T47D (cell line): ENCODE results near the gene MYRIP.
A peak's percentile ranks its signal among the peaks of the same experiment; 100 is the strongest.
"Not testable (repeated sequence)": the region's sequence is repeated elsewhere in the genome, so short reads cannot be mapped to it uniquely, and the experiment has no call there.

Source experiments
- DNase-seq, 2 experiments: peaks; one replicate each; pipeline versions ENCODE4 v3.0.0 to v3.0.0-alpha.2; 2011 to 2012; ENCODE audit warnings: low read depth in 1 of 2, low spot score in 1 of 2
- JUND ChIP-seq: IDR thresholded peaks from 2 replicates; pipeline ENCODE4 v1.6.1; 2012; ENCODE audit warnings: low read depth
- in situ Hi-C: cut with HindIII; loops from 2 replicates; pipeline ENCODE4 v1.10.0; 2016; ENCODE audit warnings: low sequenced_read_pairs, low pct_unique_long_range_greater_than_20kb

The MYRIP gene

DNA sequence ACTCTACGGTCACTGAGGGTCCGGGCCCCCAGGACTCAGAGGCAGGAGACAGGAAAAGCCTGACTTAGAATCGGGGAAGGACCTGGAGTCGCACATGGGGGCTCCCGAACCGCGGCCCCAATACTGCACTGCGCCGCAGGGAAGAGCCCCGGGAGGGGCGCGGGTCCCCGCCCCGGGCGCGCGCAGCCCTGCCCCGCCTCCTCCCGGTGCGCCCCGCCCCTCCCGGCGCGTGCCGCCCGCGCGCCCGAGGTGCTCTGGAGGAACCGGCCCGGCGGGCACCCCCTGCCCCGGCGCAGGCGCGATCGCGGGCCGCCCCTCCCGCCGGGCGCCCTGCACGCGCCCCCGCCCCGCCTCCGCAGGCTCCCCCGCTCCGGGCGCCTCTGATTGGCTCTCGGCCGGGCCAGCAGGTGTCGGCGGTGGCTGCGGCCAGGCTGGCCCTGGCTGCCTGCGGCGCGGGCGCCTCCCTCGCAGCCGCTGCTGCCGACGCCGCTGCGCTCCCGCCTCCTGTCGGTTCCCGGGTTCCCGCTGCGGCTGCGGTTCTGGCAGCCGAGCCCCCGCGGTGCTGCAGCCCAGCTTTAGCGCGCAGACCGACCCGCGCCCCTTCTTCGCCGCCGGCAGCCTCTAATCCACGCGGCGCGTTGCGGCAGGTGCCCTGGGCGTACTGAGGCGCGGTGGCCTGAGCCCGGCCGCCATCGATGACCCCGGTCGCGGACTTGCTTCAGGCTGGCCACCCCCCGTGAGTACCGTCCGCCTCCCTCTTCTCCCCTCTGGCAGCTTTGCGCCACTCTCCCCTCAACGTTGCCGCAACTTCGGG is at the start of gene MYRIP:
Gene MYRIP, plus strand, starts transcription at position 429 of the 814 bp plus-strand sequence. CDS start 91,208 bp downstream, outside the sequence.
- in situ Hi-C loops = no loop called here
- DNase-seq = peak; percentile 94 to 96
- TF ChIP-seq JUND = no peak

DNA sequence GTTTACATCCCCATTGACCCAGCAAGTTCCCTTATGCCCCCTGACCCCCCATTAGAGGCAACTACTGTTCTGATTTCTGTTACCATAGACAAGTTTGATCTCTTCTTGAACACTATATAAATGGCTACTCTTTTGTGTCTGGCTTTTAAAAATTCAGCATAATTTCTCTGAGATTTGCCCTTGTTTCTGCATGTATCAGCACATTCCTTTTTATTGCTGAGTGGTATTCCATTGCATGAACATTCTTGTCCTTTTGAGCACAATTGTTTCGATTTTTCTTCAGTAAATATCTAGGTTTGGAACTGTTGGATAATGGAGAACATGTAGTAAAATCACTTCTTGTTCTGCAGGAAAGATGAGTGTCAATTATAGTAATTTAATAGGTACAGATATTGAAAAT is 49.1 kb upstream of the MYRIP start:
- no peak for TF ChIP-seq JUND
- DNase-seq = no peak
- in situ Hi-C loops = no loop called here

DNA sequence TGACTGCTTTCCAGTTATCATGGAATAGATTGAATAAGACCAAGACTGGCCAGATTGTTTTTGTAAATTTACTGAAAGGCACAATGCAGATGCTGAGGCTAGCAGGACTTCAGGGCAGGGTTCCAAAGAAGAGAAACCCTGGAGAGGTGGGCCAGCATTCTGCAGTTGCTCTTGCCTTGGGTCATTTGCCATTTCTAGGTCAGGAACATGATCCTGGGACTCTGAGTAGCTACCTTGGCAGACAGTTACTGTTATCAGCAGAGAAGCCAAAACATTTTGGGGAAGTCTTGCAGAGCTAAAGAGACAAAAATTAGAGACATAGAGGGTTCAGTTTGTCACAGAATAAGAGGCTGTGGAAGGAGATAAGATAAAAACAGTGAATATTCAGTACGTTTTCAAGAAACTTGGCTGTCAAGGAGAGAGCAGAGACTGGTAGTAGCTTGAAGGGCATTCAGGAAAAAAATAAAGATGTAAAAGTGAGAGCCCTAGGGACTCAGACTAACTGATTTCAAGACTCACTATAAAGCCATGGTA is 46.8 kb upstream of the MYRIP start:
- in situ Hi-C loops = no loop called here
- DNase-seq = no peak
- no peak for TF ChIP-seq JUND

DNA sequence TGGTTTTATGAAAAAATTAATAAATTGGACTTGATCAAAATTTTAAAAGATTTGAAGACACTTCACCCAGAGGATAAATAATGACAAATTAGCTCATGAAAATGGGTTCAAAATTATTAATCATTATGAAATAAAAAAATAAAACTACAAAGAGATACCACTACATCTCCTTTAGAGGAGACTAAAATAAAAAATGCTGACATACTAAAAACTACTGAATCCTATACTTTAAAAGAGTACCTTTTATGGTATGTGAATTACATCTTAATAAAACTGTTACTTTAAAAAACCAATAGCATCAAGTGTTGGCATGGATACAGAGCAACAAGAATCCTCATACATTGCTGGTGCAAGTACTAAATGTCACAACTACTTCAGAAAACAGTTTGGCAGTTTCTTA is 46.0 kb upstream of the MYRIP start:
- DNase-seq = no peak
- no peak for TF ChIP-seq JUND
- in situ Hi-C loops = no loop called here

DNA sequence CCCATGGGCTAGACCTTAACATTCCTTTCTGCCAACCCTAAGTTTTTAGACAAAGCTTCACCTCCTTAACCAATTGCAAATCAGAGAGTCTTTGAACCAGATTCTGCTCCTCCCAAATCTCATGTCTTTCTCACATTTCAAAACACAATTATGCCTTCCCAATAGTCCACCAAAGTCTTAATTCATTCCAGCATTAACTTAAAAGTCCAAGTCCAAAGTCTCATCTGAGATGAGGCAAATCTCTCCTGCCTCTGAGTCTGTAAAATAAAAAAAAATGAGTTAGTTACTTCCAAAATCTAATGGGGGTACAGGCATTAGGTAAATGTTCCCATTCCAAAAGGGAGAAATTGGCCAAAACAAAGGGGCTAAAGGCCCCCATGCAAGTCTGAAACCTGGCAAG is 43.8 kb upstream of the MYRIP start:
- in situ Hi-C loops = no loop called here
- no peak for DNase-seq
- TF ChIP-seq JUND = no peak

DNA sequence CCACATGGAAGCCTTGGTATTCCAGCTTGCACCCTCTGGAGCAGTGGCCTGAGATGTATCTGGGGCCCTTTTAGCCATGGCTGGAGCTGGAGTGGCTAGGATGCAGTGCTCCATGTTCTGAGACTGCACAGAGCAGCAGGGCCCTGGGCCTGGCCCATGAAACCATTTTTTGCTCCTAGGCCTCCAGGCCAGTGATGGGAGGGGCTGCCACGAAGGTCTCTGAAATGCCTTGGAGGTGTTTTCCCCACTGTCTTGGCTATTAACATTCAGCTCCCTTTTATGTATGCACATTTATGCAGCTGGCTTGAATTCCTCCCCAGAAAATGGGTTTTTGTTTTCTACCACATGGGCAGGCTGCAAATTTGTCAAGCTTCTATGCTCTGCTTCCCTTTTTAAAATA is 43.0 kb upstream of the MYRIP start:
- no peak for DNase-seq
- TF ChIP-seq JUND = no peak
- in situ Hi-C loops = no loop called here

DNA sequence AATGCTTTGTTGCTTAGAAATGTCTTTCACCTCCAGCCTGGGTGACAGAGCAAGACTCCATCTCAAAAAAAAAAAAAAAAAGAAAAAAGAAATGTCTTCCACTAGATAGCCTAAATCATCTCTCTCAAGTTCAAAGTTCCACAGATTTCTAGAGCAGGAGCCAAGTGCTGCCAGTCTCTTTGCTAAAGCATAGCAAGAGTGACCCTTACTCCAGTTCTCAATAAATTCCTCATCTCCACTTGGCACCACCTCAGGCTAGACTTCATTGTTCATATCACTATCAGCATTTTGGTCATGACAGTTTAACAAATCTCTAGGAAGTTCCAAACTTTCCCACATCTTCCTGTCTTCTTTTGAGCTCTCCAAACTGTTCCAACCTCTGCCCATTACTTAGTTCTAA is 42.5 kb upstream of the MYRIP start:
- DNase-seq, in situ Hi-C loops: not testable (repeated sequence)

DNA sequence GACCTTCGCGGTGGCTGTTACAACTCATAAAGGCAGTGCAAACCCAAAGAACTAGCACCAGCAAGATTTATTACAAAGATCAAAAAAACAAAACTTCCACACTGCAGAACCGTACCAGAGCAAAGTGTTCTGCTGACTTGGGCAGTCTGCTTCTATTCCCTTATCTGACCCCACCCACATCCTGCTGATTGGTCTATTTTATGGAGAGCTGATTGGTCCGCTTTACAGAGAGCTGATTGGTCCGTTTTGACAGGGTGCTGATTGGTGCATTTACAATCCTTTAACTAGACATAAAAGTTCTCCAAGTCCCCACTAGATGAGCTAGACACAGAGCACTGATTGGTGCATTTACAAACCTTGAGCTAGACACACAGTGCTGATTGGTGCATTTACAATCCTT is 31.2 kb upstream of the MYRIP start:
- DNase-seq, in situ Hi-C loops: not testable (repeated sequence)

DNA sequence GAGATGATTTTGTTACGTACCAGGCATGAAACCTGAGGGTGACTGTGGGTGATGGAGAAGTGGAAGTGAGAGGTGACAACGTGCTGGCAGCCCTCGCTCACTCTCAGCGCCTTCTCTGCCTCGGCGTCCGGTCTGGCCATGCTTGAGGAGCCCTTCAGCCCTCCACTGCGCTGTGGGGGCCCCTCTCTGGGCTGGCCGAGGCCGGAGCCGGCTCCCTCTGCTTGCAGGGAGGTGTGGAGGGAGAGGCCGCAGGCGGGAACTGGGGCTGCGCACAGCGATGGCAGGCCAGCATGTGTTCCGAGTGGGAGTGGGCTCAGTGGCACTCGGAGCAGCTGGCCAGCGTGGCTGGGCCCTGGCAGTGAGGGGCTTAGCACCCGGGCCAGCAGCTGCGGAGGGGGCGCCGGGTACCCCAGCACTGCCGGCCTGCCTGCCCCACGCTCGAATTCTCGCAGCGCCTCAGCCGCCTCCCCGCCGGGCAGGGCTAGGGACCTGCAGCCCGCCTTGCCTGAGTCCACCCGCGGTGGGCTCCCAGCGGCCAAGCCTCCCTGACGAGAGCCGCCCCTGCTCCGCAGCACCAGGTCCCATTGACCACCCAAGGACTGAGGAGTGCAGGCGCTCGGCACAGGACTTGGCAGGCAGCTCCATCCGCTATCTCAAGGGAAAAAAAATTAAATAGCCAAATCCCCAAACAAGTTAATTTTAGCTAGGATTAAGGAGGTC is 29.7 kb upstream of the MYRIP start:
- TF ChIP-seq JUND = no peak
- no peak for DNase-seq
- in situ Hi-C loops = no loop called here

DNA sequence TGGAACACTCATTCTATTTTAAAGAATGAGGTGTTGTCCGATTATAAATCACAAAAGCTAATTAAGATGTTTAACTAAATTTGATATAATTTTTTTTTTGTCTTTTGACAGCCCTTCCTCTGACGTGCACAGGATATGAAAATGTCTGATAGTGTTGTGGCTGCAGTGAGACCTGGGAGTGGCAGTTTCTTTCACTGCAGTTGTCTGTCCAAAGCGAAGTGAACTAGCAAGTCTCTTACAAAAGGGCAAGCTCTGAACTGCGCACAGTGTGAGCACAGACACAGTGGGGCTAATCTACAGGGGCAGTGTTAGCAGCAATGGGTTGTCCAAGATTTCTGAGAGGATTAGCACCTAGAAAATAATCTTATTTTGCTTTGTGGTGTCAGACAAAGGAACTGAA is 29.1 kb upstream of the MYRIP start:
- TF ChIP-seq JUND = no peak
- in situ Hi-C loops = no loop called here
- DNase-seq = no peak

DNA sequence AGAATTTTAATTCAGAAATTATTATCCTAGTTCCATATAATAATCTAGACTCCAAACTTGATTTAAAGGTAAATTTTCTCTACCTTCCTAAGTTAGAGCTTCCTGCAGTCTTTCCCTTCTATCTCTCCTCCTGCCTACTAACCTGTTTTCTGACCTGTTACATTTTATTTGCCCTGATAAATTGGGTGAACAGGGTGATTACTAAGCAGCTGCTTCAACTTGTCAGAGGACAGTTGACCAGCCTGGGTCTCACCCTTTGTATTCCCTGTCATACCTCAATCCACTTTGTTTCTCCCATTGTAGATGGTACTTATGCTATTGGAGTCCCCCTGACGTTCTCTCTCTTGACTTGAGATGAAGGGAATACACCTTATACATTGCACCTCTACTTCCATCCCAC is 28.4 kb upstream of the MYRIP start:
- in situ Hi-C loops = no loop called here
- TF ChIP-seq JUND = no peak
- DNase-seq = no peak

DNA sequence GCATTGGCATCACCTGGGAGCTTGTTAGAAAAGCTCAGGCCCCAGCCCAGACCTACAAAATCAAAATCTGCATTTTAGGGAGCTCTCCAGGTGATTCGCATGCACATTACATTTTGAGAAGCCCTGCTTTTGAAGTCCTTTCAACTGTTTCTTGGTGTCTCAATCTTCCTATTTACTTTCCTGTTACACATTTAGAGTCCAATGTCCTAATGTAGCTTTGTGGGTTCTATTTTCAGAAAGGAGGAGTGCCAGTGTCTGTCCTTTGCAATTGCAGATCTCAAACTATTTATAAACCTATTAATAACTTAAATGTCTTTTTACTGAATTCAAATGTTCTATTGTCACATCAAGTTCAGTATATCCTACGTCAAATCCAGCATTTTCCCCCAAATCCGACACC is 27.8 kb upstream of the MYRIP start:
- in situ Hi-C loops = no loop called here
- TF ChIP-seq JUND = no peak
- DNase-seq = no peak

DNA sequence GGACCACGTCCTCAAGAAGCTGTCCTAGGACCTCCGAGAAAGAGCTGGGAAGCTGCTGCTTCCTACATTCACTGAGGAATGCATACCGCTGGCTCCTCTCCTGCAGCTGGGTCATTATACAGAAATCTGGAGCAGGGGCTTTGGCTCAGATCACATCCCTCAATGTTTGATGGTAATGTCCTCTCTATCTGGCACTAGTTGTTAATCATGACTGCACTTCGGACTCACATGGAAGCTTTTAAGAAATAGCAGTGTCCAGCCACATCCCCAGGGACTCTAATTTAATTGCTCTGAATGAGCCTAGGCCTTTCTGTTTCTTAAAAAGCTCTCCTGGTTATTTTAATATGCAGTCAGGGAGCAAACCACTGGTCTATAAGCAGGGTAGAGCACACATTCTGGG is 25.7 kb upstream of the MYRIP start:
- no peak for DNase-seq
- in situ Hi-C loops = no loop called here
- TF ChIP-seq JUND = no peak
